GM13976 (cell line): ENCODE results near the gene RBM25.
A peak's percentile ranks its signal among the peaks of the same experiment; 100 is the strongest.

Experiments
- DNase-seq: peaks from one replicate; pipeline ENCODE4 v3.0.0; 2012; ENCODE audit warnings: low spot score
- CTCF ChIP-seq: IDR thresholded peaks from 2 replicates; pipeline ENCODE4 v1.5.1; 2012; ENCODE audit warnings: borderline replicate concordance, mild to moderate bottlenecking; ENCODE audit not compliant: insufficient read depth; ENCODE audit errors: extremely low read depth, missing control alignments, control extremely low read depth
- in situ Hi-C: fragments of 300-500 bp; cut with MboI; formaldehyde crosslinking; loops from one replicate; pipeline ENCODE4 v1.12.0; 2022; ENCODE audit warnings: low sequenced_read_pairs, mixed read lengths, inconsistent platforms; ENCODE audit not compliant: unreplicated experiment

The RBM25 gene

GRCh38 chr14:73125746-73126145 is 67.4 kb downstream of the RBM25 start:
- TF ChIP-seq CTCF = no peak
- in situ Hi-C loops = no loop called here
- no peak for DNase-seq

- no peak for DNase-seq
- in situ Hi-C loops = no loop called here
- no peak for TF ChIP-seq CTCF
These were observed 75.5 kb downstream of the RBM25 start for GRCh38 chr14:73133795-73134194.

- in situ Hi-C loops = no loop called here
- DNase-seq = no peak
- TF ChIP-seq CTCF = no peak
These were observed 77.7 kb downstream of the RBM25 start for GRCh38 chr14:73136085-73136386.

GRCh38 chr14:73136387-73137225 is 78.3 kb downstream of the RBM25 start, which contains the start of gene PSEN1:
Gene PSEN1 (plus strand): TSS chr14:73136507. CDS start chr14:73148020, 11,513 bp downstream.
- in situ Hi-C loops = no loop called here
- TF ChIP-seq CTCF = no peak

GRCh38 chr14:73140811-73141323 is 82.5 kb downstream of the RBM25 start:
- in situ Hi-C loops = no loop called here
- DNase-seq = no peak

More at GRCh38 chr14:73136387-73137225, 78.3 kb downstream of the RBM25 start, which contains the start of gene PSEN1:
- peak; percentile 99 for DNase-seq

GRCh38 chr14:73142216-73142615 is 83.9 kb downstream of the RBM25 start:
- in situ Hi-C loops = no loop called here
- DNase-seq = peak; percentile 52
- TF ChIP-seq CTCF = no peak

More at GRCh38 chr14:73140811-73141323, 82.5 kb downstream of the RBM25 start:
- no peak for TF ChIP-seq CTCF

GRCh38 chr14:73143003-73143402 is 84.7 kb downstream of the RBM25 start:
- DNase-seq = no peak
- TF ChIP-seq CTCF = no peak
- in situ Hi-C loops = no loop called here
